Transverse colon (tissue), 4 donors: ENCODE data around the gene RNASE1. TPM values are rescaled to one million over a fixed set of nuclear protein-coding genes. Genes with fewer than 3 reads are reported as not detected.

Experiments
- DNase-seq: peaks from one replicate; pipeline ENCODE4 v3.0.0-alpha.2; 2019
- H3K27ac ChIP-seq, 4 donors: fragments of 200-600 bp; sonication (generic); 2 replicates each; pipeline ENCODE4 v1.5.1; 2016 to 2018; ENCODE audit warnings: inconsistent platforms in 4 of 4
- H3K27me3 ChIP-seq: fragments of 200-600 bp; sonication (generic); 2 replicates; pipeline ENCODE4 v1.5.1; 2017; ENCODE audit warnings: inconsistent platforms
- H3K36me3 ChIP-seq, 4 donors: fragments of 200-600 bp; sonication (generic); 2 replicates each; pipeline ENCODE4 v1.5.1; 2017 to 2019; ENCODE audit warnings: inconsistent platforms in 4 of 4
- H3K4me1 ChIP-seq, 4 donors: fragments of 200-600 bp; sonication (generic); 2 replicates each; pipeline ENCODE4 v1.5.1; 2017 to 2020; ENCODE audit warnings: inconsistent platforms in 4 of 4
- H3K4me3 ChIP-seq, 4 donors: fragments of 200-600 bp; sonication (generic); 1 replicate in 1 of 4; 2 replicates in 3 of 4; pipeline versions ENCODE4 v1.5.1 to v1.6.1; 2017 to 2019; ENCODE audit warnings: inconsistent platforms in 4 of 4
- H3K9me3 ChIP-seq, 2 donors: fragments of 200-600 bp; sonication (generic); 2 replicates each; pipeline ENCODE4 v1.5.1; 2017 to 2019; ENCODE audit warnings: inconsistent platforms in 2 of 2
- EP300 ChIP-seq: sonication (generic); formaldehyde crosslinking; IDR thresholded peaks from one replicate; pipeline ENCODE4 v1.6.1; 2017; ENCODE audit warnings: antibody characterized with exemption, low read depth
- POLR2A ChIP-seq: fragments of 450-650 bp; IDR thresholded peaks from one replicate; pipeline ENCODE4 v1.6.1; 2016; ENCODE audit warnings: antibody characterized with exemption, mild to moderate bottlenecking, moderate library complexity
- POLR2AphosphoS5 ChIP-seq, 3 donors: sonication (generic); formaldehyde crosslinking; IDR thresholded peaks; one replicate each; pipeline ENCODE4 v1.6.1; 2016; ENCODE audit warnings: antibody characterized with exemption in 3 of 3
- WGBS, 2 donors: methylation state at CpG; one replicate each; pipeline ENCODE4 v1.1.5; 2018; ENCODE audit warnings: low coverage in 1 of 2; 5-methylcytosine and 5-hydroxymethylcytosine counted together
- in situ Hi-C, 4 donors: fragments of 200-750 bp; cut with MboI; loops; one replicate each; pipeline versions ENCODE4 v1.15.0 to v1.15.1; 2017; ENCODE audit warnings: low sequenced_read_pairs in 3 of 4, low pct_ligation_motif_present in 1 of 4, low pct_unique_long_range_greater_than_20kb in 1 of 4
- intact Hi-C: fragments of 100-400 bp; cut with DNase I; formaldehyde crosslinking; loops from one replicate; pipeline ENCODE4 v1.15.1; 2023; ENCODE audit warnings: low total_unique reads
- total RNA-seq, 4 donors: library from RNA; depleted of rRNA; stranded (reverse); fragments of >200 nt; gene quantifications; one replicate each; pipeline ENCODE4 v1.1.0, GENCODE V29; 2016
- TF ChIP-seq, protein P1 (sequence below), 5 experiments: fragments of 200-600 bp in 3 of 5; fragments of 450-650 bp in 2 of 5; sonication (generic) in 3 of 5; IDR thresholded peaks; 1 replicate in 2 of 5; 2 replicates in 3 of 5; pipeline ENCODE4 v1.5.1; 2016 to 2017; ENCODE audit warnings: antibody characterized with exemption in 5 of 5, inconsistent platforms in 3 of 5, mild to moderate bottlenecking in 2 of 5, moderate library complexity in 1 of 5

The RNASE1 gene
- total RNA-seq, 4 donors from 2014 or later, result 96.7 to 296 (median 177) TPM

DNA sequence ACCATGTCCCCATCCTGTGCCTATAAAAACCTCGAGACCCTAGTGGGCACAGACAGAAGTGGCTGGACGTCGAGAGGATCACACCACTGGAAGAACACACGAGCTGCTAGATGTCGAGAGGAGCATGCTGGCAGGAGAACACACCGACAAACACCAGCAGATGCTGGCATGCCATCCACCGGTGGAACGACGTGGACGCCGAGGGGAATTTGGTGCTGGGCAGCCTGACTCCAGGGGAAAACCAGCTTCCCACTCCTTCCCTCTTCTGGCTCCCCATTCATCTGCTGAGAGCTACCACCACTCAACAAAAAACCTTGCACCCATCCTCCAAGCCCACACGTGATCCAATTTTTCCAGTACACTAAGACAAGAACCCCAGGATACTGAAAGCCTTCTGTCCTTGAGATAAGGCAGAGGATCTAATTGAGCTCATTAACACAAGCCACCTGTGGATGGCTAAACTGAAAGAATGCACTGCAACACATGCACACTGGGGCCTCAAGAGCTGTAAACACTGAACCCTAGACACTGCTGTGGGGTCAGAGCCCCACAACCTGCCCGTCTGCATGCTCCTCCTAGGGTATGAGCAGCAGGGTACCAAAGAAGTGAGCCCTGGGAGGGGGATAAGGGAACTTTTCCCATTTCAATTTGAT lies 12.1 kb downstream of the RNASE1 start:
- 92% methylated on average over 13 of the region's 13 CpGs; no CpG with 5 or more reads in 1 of the 2 donors for WGBS, 2 donors

GRCh38 chr14:20789230-20789813 lies 13.3 kb downstream of the RNASE1 start:
- peaks cover 0 to 4% (median 0%) of the 10 kb centered on the region in 4 donors for H3K4me1 ChIP-seq

More for the DNA sequence above, 12.1 kb downstream of the RNASE1 start:
- no peaks in the 10 kb centered on the region for H3K27me3 ChIP-seq
- no peaks in the 10 kb centered on the region for H3K9me3 ChIP-seq
- H3K4me3 ChIP-seq, result no peak overlapping the region
- in situ Hi-C loops, result no loop called here
- no peaks in the 10 kb centered on the region for H3K36me3 ChIP-seq
- no peaks in the 10 kb centered on the region for H3K4me1 ChIP-seq
- intact Hi-C loops, result no loop called here
- TF ChIP-seq, protein P1, sequence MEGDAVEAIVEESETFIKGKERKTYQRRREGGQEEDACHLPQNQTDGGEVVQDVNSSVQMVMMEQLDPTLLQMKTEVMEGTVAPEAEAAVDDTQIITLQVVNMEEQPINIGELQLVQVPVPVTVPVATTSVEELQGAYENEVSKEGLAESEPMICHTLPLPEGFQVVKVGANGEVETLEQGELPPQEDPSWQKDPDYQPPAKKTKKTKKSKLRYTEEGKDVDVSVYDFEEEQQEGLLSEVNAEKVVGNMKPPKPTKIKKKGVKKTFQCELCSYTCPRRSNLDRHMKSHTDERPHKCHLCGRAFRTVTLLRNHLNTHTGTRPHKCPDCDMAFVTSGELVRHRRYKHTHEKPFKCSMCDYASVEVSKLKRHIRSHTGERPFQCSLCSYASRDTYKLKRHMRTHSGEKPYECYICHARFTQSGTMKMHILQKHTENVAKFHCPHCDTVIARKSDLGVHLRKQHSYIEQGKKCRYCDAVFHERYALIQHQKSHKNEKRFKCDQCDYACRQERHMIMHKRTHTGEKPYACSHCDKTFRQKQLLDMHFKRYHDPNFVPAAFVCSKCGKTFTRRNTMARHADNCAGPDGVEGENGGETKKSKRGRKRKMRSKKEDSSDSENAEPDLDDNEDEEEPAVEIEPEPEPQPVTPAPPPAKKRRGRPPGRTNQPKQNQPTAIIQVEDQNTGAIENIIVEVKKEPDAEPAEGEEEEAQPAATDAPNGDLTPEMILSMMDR (IDR thresholded peaks at IDR 0.05), result no peak
- TF ChIP-seq EP300 (no peak), POLR2AphosphoS5 (IDR thresholded peaks at IDR 0.05) (no peak), POLR2A (no peak)
- H3K27ac ChIP-seq, result no peak overlapping the region
- no peak for DNase-seq

DNA sequence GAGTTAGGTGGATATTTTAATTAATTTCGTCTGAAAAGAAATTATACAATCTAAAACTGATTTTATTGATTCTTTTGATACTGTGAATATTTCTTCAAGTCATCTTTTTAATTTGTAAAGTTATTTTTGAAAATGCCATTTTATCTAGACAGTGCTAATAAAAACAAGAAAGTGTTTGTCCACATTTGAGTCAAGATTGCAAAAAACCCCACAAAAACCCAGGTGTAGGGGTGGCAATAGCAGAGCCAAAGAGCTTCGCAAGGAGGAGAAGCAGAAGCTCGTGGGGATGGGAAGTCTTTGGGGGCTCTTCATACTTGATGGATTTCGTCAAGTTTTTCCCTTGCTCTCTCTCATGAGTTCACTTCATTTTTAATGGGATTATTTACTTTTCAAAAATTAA lies 15.6 kb downstream of the RNASE1 start:
- no peak for DNase-seq
- no peak overlapping the region for H3K4me3 ChIP-seq
- TF ChIP-seq, protein P1 (IDR thresholded peaks at IDR 0.05), result no peak
- TF ChIP-seq EP300 (no peak), POLR2A (no peak), POLR2AphosphoS5 (IDR thresholded peaks at IDR 0.05) (no peak)
- in situ Hi-C loops, result no loop called here
- intact Hi-C loops, result no loop called here
- H3K9me3 ChIP-seq, result no peaks in the 10 kb centered on the region
- H3K27me3 ChIP-seq, result no peaks in the 10 kb centered on the region
- H3K27ac ChIP-seq, result no peak overlapping the region
- WGBS, 2 donors, result 63 to 67% methylated on average over 4 of the region's 4 CpGs
- H3K4me1 ChIP-seq, result peaks cover 4 to 16% (median 10%) of the 10 kb centered on the region in 4 donors
- no peaks in the 10 kb centered on the region for H3K36me3 ChIP-seq

More at GRCh38 chr14:20789230-20789813, 13.3 kb downstream of the RNASE1 start:
- H3K36me3 ChIP-seq, result no peaks in the 10 kb centered on the region
- in situ Hi-C loops (no loop called here), intact Hi-C loops (no loop called here)
- no peak overlapping the region for H3K27ac ChIP-seq
- no peak overlapping the region for H3K4me3 ChIP-seq
- TF ChIP-seq EP300 (no peak), POLR2AphosphoS5 (IDR thresholded peaks at IDR 0.05) (no peak), POLR2A (no peak)
- TF ChIP-seq, protein P1 (IDR thresholded peaks at IDR 0.05), result no peak
- no peak for DNase-seq
- H3K27me3 ChIP-seq, result no peaks in the 10 kb centered on the region
- WGBS, 2 donors, result 44 to 50% methylated on average over 3 of the region's 3 CpGs
- no peaks in the 10 kb centered on the region for H3K9me3 ChIP-seq

DNA sequence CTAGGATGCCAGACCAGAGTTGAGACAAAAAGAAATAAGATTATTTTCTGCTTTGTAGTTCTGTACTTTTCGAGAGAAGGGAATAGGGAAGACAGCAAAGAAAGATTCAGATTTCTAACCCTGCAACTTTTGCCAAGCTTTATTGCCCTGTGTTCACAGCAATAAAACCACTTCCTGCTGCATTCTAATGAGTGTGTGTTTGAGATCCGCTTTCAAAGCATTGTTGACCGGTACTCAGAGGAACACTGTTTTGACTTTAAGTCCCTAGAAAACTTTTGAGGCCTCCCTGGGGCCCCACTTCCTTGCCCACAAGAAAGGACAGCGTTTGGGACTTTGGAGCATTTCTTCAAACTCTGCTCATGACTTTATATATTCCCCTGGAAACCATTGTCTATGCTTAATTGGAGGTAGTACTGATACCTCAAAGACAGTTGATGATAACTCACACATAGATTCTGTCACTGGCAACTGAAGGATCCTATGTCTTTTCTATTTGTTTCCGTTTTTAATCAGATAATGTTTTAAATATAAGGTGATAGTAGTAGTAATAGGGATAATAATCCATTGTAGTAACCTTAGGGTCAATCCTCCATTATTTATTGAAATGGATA lies 20.3 kb downstream of the RNASE1 start:
- WGBS, 2 donors, result 8 to 15% methylated on average over 5 of the region's 5 CpGs

More for the DNA sequence above, 20.3 kb downstream of the RNASE1 start:
- in situ Hi-C loops (no loop called here), intact Hi-C loops (no loop called here)
- Histone ChIP-seq H3K4me1 (peaks cover 4 to 39% (median 23%) of the 10 kb centered on the region in 4 donors), H3K27me3 (no peaks in the 10 kb centered on the region), H3K4me3 (peak overlapping the region in 1 of 4 donors; percentile 31), H3K9me3 (no peaks in the 10 kb centered on the region), H3K27ac (peak overlapping the region; percentile 67 to 83 (median 77)), H3K36me3 (no peaks in the 10 kb centered on the region)
- no peak for DNase-seq
- TF ChIP-seq EP300 (no peak), POLR2A (no peak), POLR2AphosphoS5 (IDR thresholded peaks at IDR 0.05) (peak in 2 of 3 donors; percentile 55 to 61)
